ENCODE data around the gene TAF11L11.
"Not testable (repeated sequence)": the region's sequence is repeated elsewhere in the genome, so short reads cannot be mapped to it uniquely, and the experiment has no call there.

The TAF11L11 gene

DNA sequence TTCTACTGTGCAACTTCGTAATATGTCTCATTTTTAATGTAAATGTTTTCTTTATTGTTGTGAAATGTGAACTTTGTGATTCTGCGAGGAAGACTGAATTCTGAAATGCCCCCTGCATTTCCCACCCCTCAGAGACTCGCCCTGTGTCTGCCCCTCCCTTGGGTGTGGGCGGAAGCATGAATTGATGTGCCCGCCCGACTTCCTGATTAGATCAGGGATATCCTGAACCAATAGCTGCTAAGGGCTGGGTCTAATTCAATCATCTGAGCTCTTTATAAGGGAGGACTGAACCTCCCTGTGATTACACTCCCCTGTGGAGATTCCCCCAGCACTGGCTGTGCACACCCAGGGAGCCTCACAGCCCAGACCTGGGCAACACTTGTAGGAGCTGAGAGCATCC is at the start of gene TAF11L11:
TSS of gene TAF11L11 (plus strand) at position 304 of the 400 bp plus-strand sequence.
- not testable (repeated sequence) for DNase-seq

GRCh38 chr5:17585658-17586057 is 18.3 kb upstream of the TAF11L11 start, which contains the start of gene TAF11L7:
TAF11L7 (minus strand) TSS chr5:17585758.
- DNase-seq: not testable (repeated sequence)

- not testable (repeated sequence) for DNase-seq
Measured at GRCh38 chr5:17590860-17591259, 13.1 kb upstream of the TAF11L11 start, which contains the start of gene TAF11L8. TAF11L8 (minus strand) TSS chr5:17590960.

DNA sequence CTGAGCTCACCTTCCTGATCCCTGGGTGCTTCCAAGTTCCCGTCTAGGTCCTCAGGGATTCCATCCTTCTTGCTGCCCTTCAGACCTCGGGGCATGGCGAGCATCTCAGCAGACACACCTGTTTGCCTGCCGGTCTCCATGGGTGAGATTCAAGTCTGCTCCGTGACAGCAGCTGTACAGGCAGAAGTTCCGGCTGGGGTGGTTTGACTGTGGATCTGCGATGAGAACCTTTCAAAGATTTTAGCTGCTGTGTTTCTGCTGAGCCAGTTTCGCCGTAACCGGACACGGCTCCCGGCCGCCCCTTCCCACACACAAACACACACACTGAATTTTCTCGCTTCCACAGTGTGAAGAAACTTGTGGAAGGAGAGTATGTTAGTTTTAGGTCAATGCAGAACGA is 9.7 kb upstream of the TAF11L11 start, which contains the start of gene TAF11L9:
TSS of gene TAF11L9 (minus strand) at position 140 of the 400 bp plus-strand sequence.
- not testable (repeated sequence) for DNase-seq

DNA sequence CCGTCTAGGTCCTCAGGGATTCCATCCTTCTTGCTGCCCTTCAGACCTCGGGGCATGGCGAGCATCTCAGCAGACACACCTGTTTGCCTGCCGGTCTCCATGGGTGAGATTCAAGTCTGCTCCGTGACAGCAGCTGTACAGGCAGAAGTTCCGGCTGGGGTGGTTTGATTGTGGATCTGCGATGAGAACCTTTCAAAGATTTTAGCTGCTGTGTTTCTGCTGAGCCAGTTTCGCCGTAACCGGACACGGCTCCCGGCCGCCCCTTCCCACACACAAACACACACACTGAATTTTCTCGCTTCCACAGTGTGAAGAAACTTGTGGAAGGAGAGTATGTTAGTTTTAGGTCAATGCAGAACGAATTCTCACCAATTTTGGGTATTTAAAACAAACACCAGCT is 6.3 kb upstream of the TAF11L11 start, which contains the start of gene TAF11L10:
TSS of gene TAF11L10 (minus strand) at position 101 of the 400 bp plus-strand sequence.
- DNase-seq: not testable (repeated sequence)

DNA sequence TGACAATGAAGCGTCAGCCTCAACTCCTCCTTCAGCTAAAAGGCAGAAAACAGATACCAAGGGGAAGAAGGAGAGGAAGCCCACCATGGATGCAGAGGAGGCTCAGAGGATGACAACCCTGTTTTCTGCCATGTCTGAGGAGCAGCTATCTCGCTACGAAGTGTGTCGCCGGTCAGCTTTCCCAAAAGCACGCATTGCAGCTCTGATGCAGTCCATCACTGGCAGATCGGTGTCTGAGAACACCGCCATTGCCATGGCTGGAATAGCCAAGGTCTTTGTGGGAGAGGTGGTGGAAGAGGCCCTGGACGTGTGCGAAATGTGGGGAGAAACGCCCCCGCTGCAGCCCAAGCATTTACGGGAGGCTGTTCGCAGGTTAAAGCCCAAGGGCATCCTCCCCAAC is 968 bp downstream of the TAF11L11 start:
- DNase-seq: no peak

- not testable (repeated sequence) for DNase-seq
Measured at GRCh38 chr5:17607461-17607860, 3.5 kb downstream of the TAF11L11 start.

DNA sequence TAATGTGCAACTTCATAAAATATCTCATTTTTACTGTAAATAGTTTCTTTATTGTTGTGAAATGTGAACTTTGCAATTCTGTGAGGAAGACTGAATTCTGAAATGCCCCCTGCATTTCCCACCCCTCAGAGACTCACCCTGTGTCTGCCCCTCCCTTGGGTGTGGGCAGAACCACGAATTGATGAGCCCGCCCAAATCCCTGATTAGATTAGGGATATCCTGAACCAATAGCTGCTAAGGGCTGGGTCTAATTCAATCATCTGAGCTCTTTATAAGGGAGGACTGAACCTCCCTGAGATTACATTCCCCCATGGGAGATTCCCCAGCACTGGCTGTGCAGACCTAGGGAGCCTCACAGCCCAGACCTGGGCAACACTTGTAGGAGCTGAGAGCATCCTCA is 6.1 kb downstream of the TAF11L11 start, which contains the start of gene TAF11L12:
TSS of gene TAF11L12 (plus strand) at position 301 of the 400 bp plus-strand sequence.
- DNase-seq: not testable (repeated sequence)

DNA sequence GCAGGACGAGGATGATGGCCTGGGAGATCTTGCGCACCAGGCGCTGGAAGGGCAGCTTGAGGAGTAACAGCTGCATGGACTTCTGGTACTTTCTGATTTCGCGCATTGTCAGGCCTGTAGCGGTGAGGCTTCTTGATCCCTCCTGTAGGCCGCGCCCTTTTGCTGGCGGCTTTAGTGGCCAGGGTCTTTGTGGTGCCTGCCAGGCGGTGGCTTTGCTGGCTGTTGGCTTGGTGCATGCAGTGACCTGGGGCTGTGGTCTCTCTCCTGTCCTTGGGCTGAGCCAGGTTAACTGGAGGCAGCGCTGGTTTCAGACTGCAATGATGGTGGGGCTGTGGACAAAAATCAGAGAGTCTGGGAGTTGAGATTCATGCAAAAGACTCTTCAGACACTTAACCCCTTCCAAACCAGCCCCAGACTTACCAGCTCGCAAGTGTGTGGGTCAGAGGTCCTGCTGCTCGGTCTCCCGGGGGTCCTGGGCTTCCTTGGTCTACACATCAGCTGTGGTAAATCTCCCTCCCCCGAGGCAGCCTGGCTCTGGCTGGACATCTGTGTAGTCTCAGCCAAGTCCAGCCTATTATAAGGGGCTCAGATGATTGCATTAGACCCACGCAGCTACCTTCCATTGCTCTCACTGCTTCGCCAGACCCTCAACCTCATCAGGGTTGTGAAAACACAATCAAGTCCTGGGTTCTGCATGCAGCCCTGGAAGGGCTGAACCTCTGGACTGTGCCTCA is 11.1 kb downstream of the TAF11L11 start:
- no peak for DNase-seq

DNA sequence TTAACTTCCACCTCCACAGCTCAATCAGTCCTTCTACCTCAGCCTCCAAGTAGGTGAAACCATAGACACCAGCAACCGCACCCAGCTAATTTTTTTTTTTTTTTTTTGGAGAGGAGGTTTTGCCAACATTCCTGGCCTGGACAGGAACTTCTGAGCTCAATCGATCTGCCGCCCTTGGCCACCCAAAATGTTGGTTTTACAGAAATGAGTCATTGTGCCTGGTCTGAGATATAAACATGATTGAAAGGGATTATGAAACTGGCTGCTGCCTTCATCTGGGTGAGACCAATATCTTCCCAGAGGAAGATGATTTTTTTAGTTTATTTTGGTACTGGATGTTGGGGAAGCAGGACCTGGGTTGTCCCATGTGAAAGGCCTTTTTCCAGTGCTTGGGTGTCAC is 15.4 kb downstream of the TAF11L11 start:
- DNase-seq: no peak

GRCh38 chr5:17620627-17621026 is 16.6 kb downstream of the TAF11L11 start:
- DNase-seq: no peak

- DNase-seq: no peak
Measured at GRCh38 chr5:17625686-17626085, 21.7 kb downstream of the TAF11L11 start.

- not testable (repeated sequence) for DNase-seq
Measured at GRCh38 chr5:17631788-17632187, 27.8 kb downstream of the TAF11L11 start, which contains the start of gene TAF11L13. TAF11L13 (plus strand) TSS chr5:17632088.

GRCh38 chr5:17634160-17634559 is 30.2 kb downstream of the TAF11L11 start, which contains the start of gene TAF11L14:
TAF11L14 (plus strand) TSS chr5:17634460.
- no peak for DNase-seq

DNA sequence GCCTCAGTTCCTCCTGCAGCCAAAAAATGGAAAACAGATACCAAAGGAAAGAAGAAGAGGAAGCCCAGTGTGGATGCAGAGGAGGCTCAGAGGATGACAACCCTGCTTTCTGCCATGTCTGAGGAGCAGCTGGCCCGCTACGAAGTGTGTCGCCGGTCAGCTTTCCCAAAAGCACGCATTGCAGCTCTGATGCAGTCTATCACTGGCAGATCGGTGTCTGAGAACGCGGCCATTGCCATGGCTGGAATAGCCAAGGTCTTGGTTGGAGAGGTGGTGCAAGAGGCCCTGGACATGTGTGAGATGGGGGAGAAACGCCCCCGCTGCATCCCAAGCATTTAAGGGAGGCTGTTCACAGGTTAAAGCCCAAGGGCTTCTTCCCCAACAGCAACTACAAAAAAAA is 45.2 kb downstream of the TAF11L11 start:
- not testable (repeated sequence) for DNase-seq

- DNase-seq: not testable (repeated sequence)
Measured at GRCh38 chr5:17655201-17655759, 51.3 kb downstream of the TAF11L11 start.
